B cell (primary cell): ENCODE measurements around the gene GALNT18. TPM values are rescaled to one million over a fixed set of nuclear protein-coding genes. Genes with fewer than 3 reads are reported as not detected.

Source experiments
- ATAC-seq: fragments of 200-7000 bp; cut with Tn5 transposase; one replicate; pipeline ENCODE4 v1.10.0; 2021; ENCODE audit warnings: low read depth, mild to moderate bottlenecking, moderate number of reproducible peaks, moderate library complexity
- CTCF ChIA-PET: fragments of 350-600 bp; sonication (Branson Sonifier 250); formaldehyde crosslinking; loops from one replicate; lab custom pipeline; 2021; ENCODE audit warnings: antibody characterized with exemption, inconsistent platforms; lab: Charles Lee
- POLR2A ChIA-PET: fragments of 350-600 bp; sonication (Branson Sonifier 250); formaldehyde crosslinking; loops from one replicate; lab custom pipeline; 2021; ENCODE audit warnings: antibody characterized with exemption; lab: Charles Lee
- DNase-seq: peaks from one replicate; pipeline ENCODE4 v3.0.0; 2013
- H2AFZ ChIP-seq: 2 replicates; pipeline ENCODE4 v1.6.1; 2012; ENCODE audit warnings: mild to moderate bottlenecking, low read depth, low read length; ENCODE audit not compliant: insufficient read depth, poor library complexity, severe bottlenecking
- H3K27ac ChIP-seq, 2 donors: 1 replicate in 1 of 2; 2 replicates in 1 of 2; pipeline ENCODE4 v1.5.1; 2012 to 2013; ENCODE audit warnings: low read length in 2 of 2, mild to moderate bottlenecking in 2 of 2, moderate library complexity in 1 of 2
- H3K27me3 ChIP-seq, 4 experiments: fragments of 200-600 bp in 1 of 4; sonication (generic) in 1 of 4; replicated peaks in 1 of 4; 1 replicate in 2 of 4; 2 replicates in 2 of 4; pipeline versions ENCODE4 v1.6.1 to v1.7.0; 2013 to 2016; ENCODE audit warnings: low read length in 3 of 4, mild to moderate bottlenecking in 2 of 4, mixed read lengths in 1 of 4, moderate library complexity in 1 of 4; ENCODE audit not compliant: insufficient read depth in 4 of 4, control insufficient read depth in 3 of 4; ENCODE audit errors: control extremely low read depth in 1 of 4
- H3K36me3 ChIP-seq, 2 experiments: replicated peaks in 1 of 2; 1 replicate in 1 of 2; 2 replicates in 1 of 2; pipeline versions ENCODE4 v1.6.1 to v1.7.1; 2013; ENCODE audit warnings: low read length in 1 of 2; ENCODE audit not compliant: insufficient read depth in 2 of 2, control insufficient read depth in 1 of 2; ENCODE audit errors: control extremely low read depth in 1 of 2, extremely low read depth in 1 of 2
- H3K4me1 ChIP-seq, 2 donors: fragments of 200-600 bp in 1 of 2; sonication (generic) in 1 of 2; 1 replicate in 1 of 2; 2 replicates in 1 of 2; pipeline versions ENCODE4 v1.5.1 to v1.6.1; 2013 to 2017; ENCODE audit warnings: low read length in 2 of 2; ENCODE audit not compliant: control insufficient read depth in 2 of 2, insufficient read depth in 2 of 2
- H3K4me2 ChIP-seq: replicated peaks from 2 replicates; pipeline ENCODE3; 2012; ENCODE audit warnings: mild to moderate bottlenecking, low read depth, low read length; ENCODE audit not compliant: poor library complexity, severe bottlenecking
- H3K4me3 ChIP-seq, 5 experiments: fragments of 200-600 bp in 1 of 5; sonication (generic) in 1 of 5; 1 replicate in 3 of 5; 2 replicates in 2 of 5; pipeline versions ENCODE4 v1.5.1 to v1.7.0; 2011 to 2016; ENCODE audit warnings: low read length in 4 of 5, mild to moderate bottlenecking in 4 of 5, low read depth in 2 of 5, control low read depth in 1 of 5, moderate library complexity in 1 of 5; ENCODE audit not compliant: insufficient read depth in 1 of 5; ENCODE audit errors: control extremely low read depth in 1 of 5, extremely low read depth in 1 of 5
- H3K79me2 ChIP-seq: fragments of 200-600 bp; sonication (generic); one replicate; pipeline ENCODE4 v1.6.0; 2016; ENCODE audit warnings: low read length; ENCODE audit not compliant: control insufficient read depth, insufficient read depth
- H3K9ac ChIP-seq: fragments of 200-600 bp; sonication (generic); 2 replicates; pipeline ENCODE4 v1.6.1; 2017; ENCODE audit warnings: mild to moderate bottlenecking, low read length, moderate library complexity
- H3K9me3 ChIP-seq, 3 donors: one replicate each; pipeline versions ENCODE4 v1.6.1 to v1.7.1; 2013; ENCODE audit warnings: low read length in 2 of 3; ENCODE audit not compliant: control insufficient read depth in 2 of 3, insufficient read depth in 1 of 3; ENCODE audit errors: control extremely low read depth in 1 of 3
- H4K20me1 ChIP-seq: 2 replicates; pipeline ENCODE4 v1.6.0; 2012; ENCODE audit warnings: mild to moderate bottlenecking, low read length; ENCODE audit not compliant: insufficient read depth, control insufficient read depth, poor library complexity, severe bottlenecking
- H3K27ac Mint-ChIP-seq: one replicate; pipeline ENCODE4 v1.8.0; 2021; ENCODE audit warnings: mixed read lengths
- H3K27me3 Mint-ChIP-seq: one replicate; pipeline ENCODE4 v1.8.0; 2021; ENCODE audit warnings: mixed read lengths
- H3K4me1 Mint-ChIP-seq: one replicate; pipeline ENCODE4 v1.8.0; 2021; ENCODE audit warnings: mixed read lengths
- H3K4me3 Mint-ChIP-seq: one replicate; pipeline ENCODE4 v1.8.0; 2021; ENCODE audit warnings: mixed read lengths
- H3K9me3 Mint-ChIP-seq: one replicate; pipeline ENCODE4 v1.8.0; 2022; ENCODE audit warnings: mixed read lengths; ENCODE audit not compliant: insufficient read depth
- EZH2 ChIP-seq: IDR thresholded peaks from 2 replicates; pipeline ENCODE4 v1.6.1; 2012; ENCODE audit warnings: borderline replicate concordance, low read depth, mild to moderate bottlenecking, moderate library complexity, low read length; ENCODE audit not compliant: insufficient read depth, poor library complexity, severe bottlenecking
- WGBS: methylation state at CpG from one replicate; pipeline ENCODE4 v1.1.5; 2013; ENCODE audit warnings: missing lambda C conversion rate; ENCODE audit not compliant: insufficient coverage; 5-methylcytosine and 5-hydroxymethylcytosine counted together
- intact Hi-C: fragments of 100-400 bp; cut with micrococcal nuclease; formaldehyde crosslinking; loops from one replicate; pipeline ENCODE4 v1.10.0; 2022
- polyA plus RNA-seq: library from polyadenylated mRNA; depleted of rRNA; stranded (reverse); fragments of >200 nt; gene quantifications from 2 replicates; pipeline ENCODE4 v1.2.3, GENCODE V29; 2012
- total RNA-seq, 2 donors: library from RNA; stranded (reverse); fragments of 120-200 nt in 1 of 2; gene quantifications; 1 replicate in 1 of 2; 2 replicates in 1 of 2; pipeline versions ENCODE4 v1.2.3 to v1.2.4, GENCODE V29; 2013 to 2022
- TF ChIP-seq, protein P1 (sequence below): fragments of 200-600 bp; IDR thresholded peaks from one replicate; pipeline ENCODE4 v1.8.0; 2022; ENCODE audit warnings: antibody characterized with exemption, mild to moderate bottlenecking

Gene GALNT18
- total and polyA plus RNA-seq, 2 donors (not counting 1 experiment from before 2014, with no cell fraction given) = not detected

DNA sequence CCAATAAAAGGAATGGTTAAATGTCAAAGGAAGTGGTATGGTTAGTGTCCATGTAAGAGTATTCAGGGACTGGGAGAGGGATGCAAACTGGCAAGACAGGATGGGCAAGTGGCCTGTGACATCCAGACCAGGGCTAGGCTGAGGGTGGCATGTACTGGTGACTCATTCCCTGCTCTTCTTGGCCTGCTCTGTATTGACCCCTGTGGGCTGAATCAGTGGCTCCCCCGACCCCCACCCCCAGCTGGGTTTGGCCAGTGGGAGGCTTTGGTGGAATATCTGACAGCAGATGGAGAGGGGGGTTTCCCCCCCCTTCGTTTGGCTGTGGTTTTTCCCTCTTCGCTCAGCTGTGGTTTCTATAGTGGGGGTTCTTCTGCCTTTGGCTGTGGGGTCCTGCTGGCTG lies 356.5 kb downstream of the GALNT18 start:
- intact Hi-C loops = no loop called here

DNA sequence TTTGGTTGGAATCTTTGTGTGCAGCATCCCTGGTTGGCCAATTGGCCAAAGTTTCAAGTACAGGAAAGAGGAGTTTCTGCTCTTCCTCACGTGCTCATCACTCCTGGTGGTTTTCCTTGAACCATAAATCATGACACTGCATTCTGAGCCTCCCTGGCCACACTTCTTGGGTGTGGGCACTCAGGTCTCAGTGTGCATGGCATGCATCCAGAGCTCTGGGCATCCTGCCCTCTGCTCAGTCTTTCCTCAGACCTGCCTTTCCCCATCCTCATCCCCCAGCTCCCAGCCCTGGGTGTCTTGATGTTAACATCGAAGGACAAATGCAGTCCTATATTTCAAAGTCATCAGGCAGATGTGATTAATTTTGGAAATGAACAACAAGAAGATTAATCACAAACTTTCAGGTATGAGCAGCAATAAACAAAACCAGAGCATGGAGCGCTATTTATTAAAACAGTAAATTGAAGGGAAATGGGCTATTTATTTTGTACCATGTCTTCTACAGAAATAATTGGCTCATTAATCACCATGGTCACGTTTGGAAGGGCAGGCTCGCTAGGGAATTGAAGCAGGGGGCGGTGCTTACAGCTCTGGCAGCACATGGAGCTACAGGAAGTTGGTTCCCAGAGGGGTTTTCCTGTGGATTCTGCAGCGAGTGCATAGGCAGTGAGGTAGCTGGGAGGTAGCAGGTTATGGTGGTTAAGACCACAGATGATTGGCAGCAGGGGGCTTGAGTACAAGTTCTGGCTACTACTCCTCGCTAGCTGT lies 358.4 kb downstream of the GALNT18 start:
- H3K27ac Mint-ChIP-seq = no peak overlapping the region
- no peak overlapping the region for H3K4me3 Mint-ChIP-seq
- TF ChIP-seq, protein P1, sequence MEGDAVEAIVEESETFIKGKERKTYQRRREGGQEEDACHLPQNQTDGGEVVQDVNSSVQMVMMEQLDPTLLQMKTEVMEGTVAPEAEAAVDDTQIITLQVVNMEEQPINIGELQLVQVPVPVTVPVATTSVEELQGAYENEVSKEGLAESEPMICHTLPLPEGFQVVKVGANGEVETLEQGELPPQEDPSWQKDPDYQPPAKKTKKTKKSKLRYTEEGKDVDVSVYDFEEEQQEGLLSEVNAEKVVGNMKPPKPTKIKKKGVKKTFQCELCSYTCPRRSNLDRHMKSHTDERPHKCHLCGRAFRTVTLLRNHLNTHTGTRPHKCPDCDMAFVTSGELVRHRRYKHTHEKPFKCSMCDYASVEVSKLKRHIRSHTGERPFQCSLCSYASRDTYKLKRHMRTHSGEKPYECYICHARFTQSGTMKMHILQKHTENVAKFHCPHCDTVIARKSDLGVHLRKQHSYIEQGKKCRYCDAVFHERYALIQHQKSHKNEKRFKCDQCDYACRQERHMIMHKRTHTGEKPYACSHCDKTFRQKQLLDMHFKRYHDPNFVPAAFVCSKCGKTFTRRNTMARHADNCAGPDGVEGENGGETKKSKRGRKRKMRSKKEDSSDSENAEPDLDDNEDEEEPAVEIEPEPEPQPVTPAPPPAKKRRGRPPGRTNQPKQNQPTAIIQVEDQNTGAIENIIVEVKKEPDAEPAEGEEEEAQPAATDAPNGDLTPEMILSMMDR = no peak
- no peak for TF ChIP-seq EZH2
- ATAC-seq (no peak), DNase-seq (no peak)
- no peaks in the 10 kb centered on the region for H4K20me1 ChIP-seq
- H3K9ac ChIP-seq = no peak overlapping the region
- H3K4me2 ChIP-seq = no peak overlapping the region
- 28% methylated on average over 7 of the region's 8 CpGs for WGBS
- no peaks in the 10 kb centered on the region for H3K9me3 ChIP-seq
- H3K27me3 Mint-ChIP-seq = peaks cover 4% of the 10 kb centered on the region
- peaks cover 8 to 12% of the 10 kb centered on the region in 2 donors for H3K4me1 ChIP-seq
- H2AFZ ChIP-seq = no peak overlapping the region
- H3K4me1 Mint-ChIP-seq = peaks cover 45% of the 10 kb centered on the region
- intact Hi-C loops = no loop called here
- H3K27me3 ChIP-seq = peaks cover 0 to 2% (median 0%) of the 10 kb centered on the region in 4 experiments
- no peaks in the 10 kb centered on the region for H3K9me3 Mint-ChIP-seq
- no peaks in the 10 kb centered on the region for H3K36me3 ChIP-seq
- no peak overlapping the region for H3K4me3 ChIP-seq
- ChIA-PET CTCF (interaction anchor here (1.2 to 1.3 kb wide), 2 partner anchors 11 to 227 kb away, joined by 3 to 4 read pairs; no protein-coding TSS in a partner anchor), POLR2A (no interaction called here)
- no peak overlapping the region for H3K27ac ChIP-seq
- no peaks in the 10 kb centered on the region for H3K79me2 ChIP-seq

More for the DNA sequence above, 356.5 kb downstream of the GALNT18 start:
- Mint-ChIP-seq H3K9me3 (no peaks in the 10 kb centered on the region), H3K4me1 (peaks cover 39% of the 10 kb centered on the region), H3K27me3 (no peaks in the 10 kb centered on the region), H3K27ac (no peak overlapping the region), H3K4me3 (no peak overlapping the region)
- DNase-seq = no peak
- no peaks in the 10 kb centered on the region for H3K79me2 ChIP-seq
- H2AFZ ChIP-seq = no peak overlapping the region
- H3K36me3 ChIP-seq = no peaks in the 10 kb centered on the region
- no peak for ATAC-seq
- WGBS = no CpG with 5 or more reads among the region's 3 CpGs
- H3K4me2 ChIP-seq = no peak overlapping the region
- POLR2A ChIA-PET = no interaction called here
- peaks cover 8 to 12% of the 10 kb centered on the region in 2 donors for H3K4me1 ChIP-seq
- no peak overlapping the region for H3K27ac ChIP-seq
- no peak overlapping the region for H3K4me3 ChIP-seq
- CTCF ChIA-PET = no interaction called here
- H4K20me1 ChIP-seq = no peaks in the 10 kb centered on the region
- H3K9me3 ChIP-seq = no peaks in the 10 kb centered on the region
- TF ChIP-seq EZH2 = no peak
- TF ChIP-seq, protein P1 = no peak
- no peak overlapping the region for H3K9ac ChIP-seq
- peaks cover 0 to 2% (median 0%) of the 10 kb centered on the region in 4 experiments for H3K27me3 ChIP-seq
